GM11168 (cell line): ENCODE data around the gene PSD.
"Not testable (repeated sequence)": the region's sequence is repeated elsewhere in the genome, so short reads cannot be mapped to it uniquely, and the experiment has no call there.

Experiments used
- in situ Hi-C: fragments of 300-500 bp; cut with MboI; formaldehyde crosslinking; loops from one replicate; pipeline ENCODE4 v1.12.0; 2022; ENCODE audit warnings: low sequenced_read_pairs; ENCODE audit not compliant: unreplicated experiment

The PSD gene

DNA sequence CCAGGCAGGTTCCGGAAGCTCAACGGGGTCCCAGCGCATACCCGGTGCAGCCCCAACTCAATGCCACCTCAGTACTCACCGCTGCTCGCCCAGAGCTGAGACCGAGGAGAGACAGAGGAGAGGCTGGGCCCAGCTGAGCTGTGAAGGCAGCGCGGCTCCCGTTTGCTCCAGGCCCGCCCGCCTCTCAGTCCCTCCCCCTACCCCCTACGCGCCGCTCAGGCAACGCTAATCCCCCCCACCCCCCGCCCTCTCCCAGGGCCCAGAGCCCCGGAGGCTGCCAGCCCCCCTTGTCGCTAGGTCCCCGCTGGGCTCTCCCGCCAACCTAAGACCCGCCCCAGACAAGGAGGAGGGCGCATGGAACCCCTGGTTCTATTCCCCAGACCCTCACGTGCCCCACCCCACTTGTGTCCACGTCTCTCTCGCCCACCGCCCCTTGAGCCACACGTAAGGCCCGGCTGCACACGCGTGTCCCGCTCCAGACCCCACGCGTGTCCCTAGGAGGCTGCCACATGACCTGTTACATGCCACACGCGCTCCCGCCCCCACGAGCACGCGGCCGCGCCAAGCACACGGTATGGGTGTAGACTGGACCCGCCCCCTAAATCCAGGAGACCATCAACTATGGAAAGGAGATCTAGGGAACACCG lies at the start of gene PSD:
Gene PSD (minus strand): TSS at position 164 of the 647 bp plus-strand sequence. CDS start 1,747 bp downstream, outside the sequence.
- in situ Hi-C loops, result no loop called here

- in situ Hi-C loops, result no loop called here
Measured at GRCh38 chr10:102467971-102468438, 49.4 kb upstream of the PSD start.

GRCh38 chr10:102467318-102467717 lies 48.7 kb upstream of the PSD start:
- in situ Hi-C loops, result no loop called here

- in situ Hi-C loops, result no loop called here
Measured at GRCh38 chr10:102465466-102465865, 46.9 kb upstream of the PSD start.

DNA sequence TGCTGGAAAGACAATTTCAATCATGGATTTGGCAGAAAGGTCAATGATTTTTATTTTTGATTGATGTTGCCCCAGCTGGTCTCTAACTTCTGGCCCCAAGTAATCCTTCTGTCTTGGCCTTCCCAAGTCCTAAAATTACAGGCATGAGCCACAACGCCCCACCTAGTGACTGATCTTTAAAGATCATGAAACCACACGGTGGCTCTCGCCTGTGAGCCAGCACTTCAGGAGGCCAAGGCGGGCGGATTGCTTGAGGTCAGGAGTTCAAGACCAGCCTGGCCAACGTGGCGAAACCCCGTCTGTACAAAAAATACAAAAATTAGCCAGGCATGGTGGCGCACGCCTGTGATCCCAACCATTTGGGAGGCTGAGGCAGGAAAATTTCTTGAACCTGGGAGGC lies 45.4 kb upstream of the PSD start:
- in situ Hi-C loops, result no loop called here

DNA sequence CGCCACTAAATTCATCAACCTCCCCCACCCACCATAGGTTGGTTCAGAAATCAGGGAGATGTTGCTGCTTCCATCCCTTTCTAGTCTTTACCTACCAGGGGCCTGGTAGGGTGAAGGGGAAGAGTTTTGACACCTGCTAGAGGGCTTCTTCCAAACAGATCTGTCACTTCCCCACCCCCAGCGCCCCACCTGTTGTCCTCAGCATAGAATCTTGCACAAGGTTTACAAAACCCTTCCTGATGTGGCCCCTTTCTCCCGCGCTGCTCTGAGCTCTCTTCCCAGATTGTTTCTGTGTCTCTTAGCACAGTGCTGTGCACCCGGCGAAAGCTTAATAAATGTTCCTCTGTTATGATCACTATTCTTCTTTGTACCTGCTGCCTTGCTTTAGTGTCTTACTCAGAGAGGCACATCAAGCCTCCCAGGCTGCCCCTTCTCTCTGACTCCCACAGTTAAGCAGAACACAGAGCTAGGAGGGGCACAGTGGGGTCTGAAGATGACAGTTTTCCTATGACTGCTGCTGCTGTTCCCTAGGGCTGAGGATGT lies 44.0 kb upstream of the PSD start:
- in situ Hi-C loops, result no loop called here

GRCh38 chr10:102461187-102462054 lies 42.8 kb upstream of the PSD start:
- in situ Hi-C loops, result no loop called here

DNA sequence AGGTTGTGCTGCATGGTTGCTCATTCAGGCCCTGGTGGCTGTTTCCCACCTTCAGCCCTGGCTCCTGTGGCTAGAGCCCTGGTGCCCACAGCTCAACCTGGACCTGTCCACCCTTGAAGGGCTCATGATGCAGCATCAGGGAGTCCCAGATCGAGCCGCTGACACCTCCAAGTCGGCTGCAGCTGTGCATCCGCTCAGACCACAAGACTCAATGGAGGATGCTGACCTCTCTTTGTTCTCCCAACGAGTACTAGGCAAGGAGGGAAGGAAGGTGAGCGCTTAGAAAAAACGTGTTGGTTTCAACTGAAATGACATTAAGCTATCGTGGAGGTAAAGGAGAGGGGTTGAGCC lies 42.2 kb upstream of the PSD start:
- in situ Hi-C loops, result no loop called here

DNA sequence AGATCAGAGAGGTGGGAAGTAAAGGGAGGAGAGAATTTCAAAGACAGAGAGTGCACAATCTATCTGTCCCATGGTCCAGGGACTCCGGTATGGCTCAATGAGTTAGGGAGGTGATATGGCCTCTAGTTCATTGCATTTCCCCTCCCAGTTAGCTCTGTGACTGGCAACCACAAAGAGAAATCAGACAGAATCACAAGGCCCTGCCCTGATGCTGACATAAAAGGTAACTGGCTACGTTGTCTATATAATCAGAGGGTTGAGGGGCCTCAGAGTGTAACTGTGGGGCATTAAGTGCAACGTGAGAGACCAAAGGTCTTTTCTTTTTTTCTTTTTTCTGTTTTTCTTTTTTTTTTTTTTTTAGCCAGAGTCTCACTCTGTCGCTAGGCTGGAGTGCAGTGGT lies 40.1 kb upstream of the PSD start:
- in situ Hi-C loops, result no loop called here

DNA sequence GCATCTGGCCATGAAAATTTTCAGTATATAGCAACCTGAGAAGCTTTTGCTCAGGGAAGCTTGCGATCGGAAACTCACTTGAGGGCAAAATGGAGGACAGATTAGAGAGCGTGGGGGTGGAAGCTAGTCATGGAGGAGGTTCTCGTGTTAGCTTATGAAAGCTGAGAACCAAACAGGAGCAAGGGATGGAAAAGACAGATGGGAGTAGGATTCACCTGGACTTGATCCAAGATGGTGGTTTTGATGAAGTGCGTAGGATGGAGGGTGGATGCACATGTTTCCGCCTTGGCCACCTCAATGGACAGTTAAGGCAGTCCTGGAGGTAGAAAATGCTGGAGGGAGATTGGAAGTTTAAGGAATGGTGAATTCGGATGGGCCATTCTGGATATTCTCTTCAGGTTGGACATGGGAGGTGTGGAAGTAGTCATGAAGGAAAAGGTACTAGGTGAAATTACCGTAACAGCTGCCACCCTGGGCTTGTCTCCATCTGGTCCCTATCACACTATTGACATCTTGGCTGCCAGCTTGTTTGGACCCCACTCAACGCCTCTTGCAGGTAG lies 39.1 kb upstream of the PSD start:
- in situ Hi-C loops, result no loop called here

- in situ Hi-C loops, result no loop called here
Measured at GRCh38 chr10:102455893-102456471, 37.4 kb upstream of the PSD start.

GRCh38 chr10:102454662-102455487 lies 36.3 kb upstream of the PSD start:
- in situ Hi-C loops, result not testable (repeated sequence)

GRCh38 chr10:102453502-102453901 lies 34.9 kb upstream of the PSD start:
- in situ Hi-C loops, result no loop called here

GRCh38 chr10:102452672-102453340 lies 34.2 kb upstream of the PSD start:
- in situ Hi-C loops, result no loop called here

DNA sequence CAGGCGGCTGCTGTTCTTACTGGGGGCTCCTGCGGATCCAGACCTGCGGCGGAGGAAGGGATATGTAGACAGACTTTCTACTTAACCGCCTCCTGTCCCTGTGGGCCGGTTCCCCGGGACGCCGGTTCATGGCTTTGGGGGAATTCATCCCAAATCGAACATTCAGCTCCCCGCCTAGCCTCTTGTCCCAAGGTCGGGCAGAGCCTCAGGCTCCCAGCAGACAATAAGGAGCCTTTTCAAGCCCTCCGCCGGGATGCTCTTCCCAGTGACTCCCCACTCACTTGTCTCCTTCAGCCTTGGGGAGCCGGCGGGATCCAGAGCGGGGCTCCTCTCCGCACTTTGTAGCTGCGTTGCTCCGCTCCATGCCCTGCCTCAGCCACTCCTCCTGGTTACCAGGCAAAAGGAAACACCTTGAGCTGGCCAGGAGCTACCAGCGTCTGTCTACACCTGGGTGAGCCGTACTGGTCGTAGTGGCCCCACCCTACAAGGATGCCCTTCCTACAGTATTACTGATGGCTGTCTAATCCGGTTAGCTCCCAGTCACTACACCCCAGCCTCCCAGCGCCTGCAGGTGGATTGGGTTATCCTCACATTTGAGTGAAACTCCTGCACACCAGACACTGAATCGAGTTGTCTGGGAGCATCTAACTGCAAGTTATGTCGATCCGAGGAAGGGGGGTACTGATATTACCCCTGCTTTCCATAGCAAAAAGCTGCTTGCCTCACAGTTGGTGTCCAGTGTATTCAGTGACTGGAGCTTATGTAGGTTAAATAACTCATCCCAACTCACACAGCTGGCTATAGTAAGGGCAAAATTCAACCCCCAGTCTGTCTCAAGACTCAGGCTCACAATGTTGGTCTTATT lies 32.8 kb upstream of the PSD start, which contains the start of gene C10orf95:
Gene C10orf95 (minus strand): TSS at position 439 of the 865 bp plus-strand sequence. CDS start 450 bp downstream, outside the sequence.
- in situ Hi-C loops, result no loop called here

- in situ Hi-C loops, result no loop called here
Measured at GRCh38 chr10:102450374-102451104, 32.0 kb upstream of the PSD start.

GRCh38 chr10:102450124-102450373 lies 31.5 kb upstream of the PSD start:
- in situ Hi-C loops, result no loop called here
